GM18873 (cell line): ENCODE data around the gene CRMP1.

Experiments used
- ATAC-seq: cut with Tn5 transposase; IDR thresholded peaks from one replicate; pipeline ENCODE4 v1.9.1; 2021; ENCODE audit warnings: mild to moderate bottlenecking, moderate library complexity, moderate number of reproducible peaks; ENCODE audit not compliant: unreplicated experiment, low FRiP score

CRMP1 gene

DNA sequence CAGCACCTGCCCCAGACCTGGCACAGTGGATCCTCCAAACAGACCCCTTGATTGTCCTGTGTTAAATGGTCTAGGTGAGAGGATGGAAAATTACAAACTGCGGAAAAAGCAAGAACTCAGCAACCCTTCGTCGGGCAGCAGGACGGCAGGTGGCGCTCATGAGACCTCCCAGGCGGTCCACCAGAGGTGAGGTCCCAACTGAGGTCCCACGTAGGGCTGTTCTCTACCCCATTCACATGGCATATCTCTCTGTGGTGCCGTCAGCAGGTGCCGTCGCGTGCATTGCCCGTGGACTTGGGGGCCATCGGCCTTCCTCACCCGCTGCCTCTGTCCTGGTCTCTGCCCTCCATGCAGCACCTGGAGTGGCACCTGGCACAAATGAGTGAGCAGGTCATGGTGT, 88.2 kb downstream of the CRMP1 start:
- ATAC-seq: no peak

DNA sequence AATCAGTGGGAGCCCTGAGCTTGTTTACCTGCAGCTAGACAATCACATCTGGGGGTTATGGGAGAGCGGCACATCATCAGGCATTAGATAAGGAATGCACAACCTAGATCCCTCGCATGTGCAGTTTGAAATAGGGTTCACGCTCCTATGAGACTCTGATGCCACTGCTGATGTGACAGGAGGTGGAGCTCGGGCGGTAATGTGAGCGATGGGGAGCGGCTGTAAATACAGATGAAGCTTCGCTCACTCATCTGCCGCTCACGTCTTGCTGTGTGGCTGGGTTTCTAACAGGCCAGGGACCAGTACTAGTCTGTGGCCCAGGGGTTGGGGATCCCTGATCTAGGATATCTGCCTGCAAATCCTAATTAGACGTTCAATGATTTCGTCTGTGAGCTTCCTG, 90.3 kb downstream of the CRMP1 start:
- no peak for ATAC-seq

DNA sequence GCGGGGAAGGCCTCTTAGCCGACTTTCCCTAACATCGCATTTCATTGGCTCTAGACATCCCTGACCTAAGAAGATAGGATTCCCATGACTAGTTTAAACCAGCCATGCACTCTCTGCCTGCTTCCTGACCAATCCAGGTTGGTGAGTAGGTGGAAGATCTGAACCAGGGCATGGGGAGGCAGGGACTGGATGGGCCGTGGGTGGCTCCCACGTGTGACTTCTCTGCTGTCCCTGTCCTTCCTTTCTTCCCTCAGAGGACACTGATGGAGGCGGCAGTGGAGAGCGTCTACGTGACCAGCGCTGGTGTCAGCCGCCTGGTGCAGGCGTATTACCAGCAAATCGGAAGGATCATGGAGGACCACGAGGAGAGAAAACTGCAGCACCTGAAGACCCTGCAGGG, 91.2 kb downstream of the CRMP1 start:
- no peak for ATAC-seq

DNA sequence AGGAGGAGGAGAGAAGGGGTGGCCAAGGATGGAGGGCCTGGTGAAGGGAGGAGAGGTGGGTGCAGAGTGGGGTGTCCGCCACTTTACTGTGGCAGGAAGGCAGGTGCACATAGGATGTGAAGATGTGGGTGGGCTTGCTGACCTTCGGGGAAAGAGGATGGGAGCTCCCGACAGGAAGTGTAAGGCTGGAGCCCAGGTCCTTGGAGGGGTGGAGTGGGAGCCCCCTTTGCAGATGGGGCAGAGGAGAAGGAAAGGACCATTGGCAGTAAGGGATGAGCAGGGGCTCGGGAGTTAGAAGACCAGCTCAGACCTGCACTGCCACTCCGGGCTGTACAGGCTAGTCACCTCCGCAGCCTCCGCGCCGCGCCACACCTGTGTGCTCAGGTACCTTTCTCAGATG, 92.4 kb downstream of the CRMP1 start:
- ATAC-seq: no peak

DNA sequence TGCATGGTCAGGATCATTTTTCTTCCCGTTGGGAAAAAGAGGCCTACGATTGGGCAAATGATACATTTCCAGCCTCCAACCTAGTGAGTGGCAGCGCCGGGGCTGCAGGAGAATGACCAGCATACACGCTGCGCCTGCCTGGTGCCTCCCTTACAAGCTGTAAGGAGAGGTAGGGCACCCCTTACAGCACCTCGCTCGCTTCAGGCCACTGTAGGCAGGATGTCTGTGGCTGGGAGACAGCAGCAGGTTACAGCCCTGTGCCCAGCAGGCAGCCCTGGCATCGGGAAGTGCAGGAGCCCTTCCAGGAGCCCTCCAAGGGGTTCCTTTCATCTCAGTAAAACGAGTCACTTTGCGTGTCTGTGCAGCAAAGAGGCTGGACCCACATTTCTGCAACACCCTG, 93.5 kb downstream of the CRMP1 start:
- ATAC-seq: no peak

DNA sequence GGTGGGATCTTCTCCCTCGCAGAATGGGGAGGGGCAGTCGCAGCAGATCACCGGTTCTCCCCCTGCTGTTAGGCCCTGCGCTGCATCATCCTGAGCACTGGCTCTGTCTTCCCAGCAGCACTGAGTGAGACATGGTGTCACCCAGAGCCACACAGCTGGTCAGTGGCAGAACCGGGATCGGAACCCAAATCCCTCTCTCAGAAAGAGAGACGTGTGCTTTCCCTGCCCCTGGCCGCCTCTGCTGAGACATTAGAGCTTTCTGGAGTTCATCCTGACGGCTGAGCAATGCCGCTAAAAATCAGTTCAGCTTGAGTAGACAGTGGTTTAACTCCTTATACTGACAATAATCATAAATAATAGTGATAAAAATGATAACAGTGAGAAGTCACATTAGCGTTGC, 93.9 kb downstream of the CRMP1 start:
- no peak for ATAC-seq

DNA sequence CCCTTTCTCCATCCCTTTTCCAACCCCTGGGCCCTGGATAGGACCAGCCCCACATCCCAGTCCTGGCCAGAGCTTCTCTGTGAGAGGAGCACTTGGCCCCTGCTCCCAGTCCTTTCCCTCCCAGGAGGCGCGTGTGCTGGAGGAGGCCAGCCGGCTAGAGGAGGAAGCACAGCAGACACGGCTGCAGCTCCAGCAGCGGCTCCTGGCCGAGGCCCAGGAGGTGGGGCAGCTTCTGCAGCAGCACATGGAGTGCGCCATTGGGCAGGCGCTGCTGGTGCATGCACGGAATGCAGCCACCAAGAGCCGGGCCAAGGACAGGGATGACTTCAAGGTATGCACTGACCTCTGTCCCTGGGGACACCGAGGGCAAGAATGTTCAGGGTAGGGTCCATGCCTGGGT, 94.4 kb downstream of the CRMP1 start:
- no peak for ATAC-seq

DNA sequence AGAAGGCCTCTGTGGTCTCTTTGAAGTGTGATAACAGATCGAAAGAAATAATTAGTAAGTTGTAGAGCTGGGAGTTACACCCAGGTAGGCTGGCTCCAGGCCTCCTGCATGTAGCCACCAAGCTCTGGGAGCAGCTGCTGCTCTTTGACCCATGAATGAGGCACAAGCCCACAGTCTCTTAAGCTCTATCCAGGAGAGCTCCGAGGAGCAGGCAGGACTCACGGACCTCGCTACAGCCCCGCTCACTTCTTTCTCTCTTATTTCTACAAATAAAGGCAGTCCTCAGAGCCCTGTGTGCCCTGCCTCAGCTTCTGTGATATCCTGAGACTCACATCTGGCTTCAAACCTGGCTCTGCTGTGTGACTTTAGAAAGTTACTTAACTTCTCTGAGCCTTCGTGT, 95.0 kb downstream of the CRMP1 start:
- ATAC-seq: no peak

DNA sequence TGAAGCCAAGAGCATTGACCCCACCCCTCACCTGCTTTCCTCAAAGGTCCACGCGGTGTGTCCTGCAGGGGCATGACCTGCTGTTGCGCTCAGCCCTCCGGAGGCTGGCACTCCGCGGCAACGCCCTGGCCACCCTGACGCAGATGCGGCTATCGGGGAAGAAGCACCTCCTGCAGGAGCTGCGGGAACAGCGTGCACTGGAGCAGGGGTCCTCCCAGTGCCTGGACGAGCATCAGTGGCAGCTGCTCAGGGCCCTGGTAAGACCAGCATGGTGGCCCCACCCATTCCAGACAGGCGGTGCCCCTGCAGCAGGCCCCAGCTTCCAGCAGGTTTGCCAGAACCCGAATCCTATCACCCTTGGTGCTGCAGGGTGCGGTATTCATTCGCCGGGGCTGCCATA, 95.9 kb downstream of the CRMP1 start:
- no peak for ATAC-seq

DNA sequence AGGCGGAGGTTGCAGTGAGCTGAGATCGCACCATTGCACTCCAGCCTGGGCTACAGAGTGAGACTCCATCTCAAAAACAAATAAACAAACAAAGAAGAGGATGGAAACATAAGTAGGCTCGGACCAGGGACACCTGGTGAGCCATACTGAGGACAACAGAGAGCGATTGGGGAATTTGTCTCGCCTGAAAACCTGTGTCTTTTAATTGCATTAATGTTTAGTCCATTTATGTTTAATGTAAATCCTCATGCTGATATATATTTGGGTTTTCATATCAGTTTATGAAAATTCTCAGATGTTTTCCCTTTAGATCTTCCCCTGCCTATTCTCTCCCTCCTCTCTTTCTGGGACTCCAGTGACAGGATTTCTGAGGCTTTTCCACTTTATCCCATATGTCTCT, 97.3 kb downstream of the CRMP1 start:
- ATAC-seq: no peak

DNA sequence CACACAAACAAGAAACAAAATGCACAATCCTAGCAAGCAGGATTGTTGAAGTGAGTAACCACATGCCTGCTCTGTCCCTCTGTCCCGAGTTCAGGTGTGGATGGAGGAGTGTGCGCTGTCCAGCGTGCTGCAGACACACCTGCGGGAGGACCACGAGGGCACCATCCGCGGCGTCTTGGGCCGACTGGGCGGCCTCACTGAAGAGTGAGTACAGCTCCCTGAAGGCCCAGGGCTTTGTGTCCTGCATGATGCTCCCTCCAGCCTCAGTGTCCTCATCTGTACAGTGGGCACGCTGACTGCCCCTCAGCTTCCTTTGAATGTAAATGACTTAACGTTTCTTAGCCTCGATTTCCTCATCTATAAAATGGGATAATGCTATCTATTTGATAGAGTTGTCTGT, 99.4 kb downstream of the CRMP1 start:
- no peak for ATAC-seq

DNA sequence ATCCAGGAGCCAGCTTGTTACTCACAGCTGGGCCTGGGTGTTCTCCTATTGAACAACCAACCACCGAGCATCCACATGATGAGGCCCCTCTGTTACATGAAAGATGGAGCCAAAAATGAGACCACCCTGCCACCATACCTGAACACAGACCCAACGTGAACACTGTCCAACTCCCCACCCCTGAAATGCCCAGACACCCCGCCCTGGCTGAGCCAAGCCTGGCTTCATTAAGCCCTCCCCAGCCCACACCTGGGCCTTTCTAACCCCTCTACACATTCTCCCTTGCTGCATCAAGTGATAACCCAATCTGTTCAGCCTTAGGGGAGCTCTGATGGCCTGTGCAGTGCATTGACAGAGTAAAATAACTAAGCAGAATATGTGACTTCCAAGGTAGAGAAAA, 101.2 kb downstream of the CRMP1 start:
- ATAC-seq: no peak

DNA sequence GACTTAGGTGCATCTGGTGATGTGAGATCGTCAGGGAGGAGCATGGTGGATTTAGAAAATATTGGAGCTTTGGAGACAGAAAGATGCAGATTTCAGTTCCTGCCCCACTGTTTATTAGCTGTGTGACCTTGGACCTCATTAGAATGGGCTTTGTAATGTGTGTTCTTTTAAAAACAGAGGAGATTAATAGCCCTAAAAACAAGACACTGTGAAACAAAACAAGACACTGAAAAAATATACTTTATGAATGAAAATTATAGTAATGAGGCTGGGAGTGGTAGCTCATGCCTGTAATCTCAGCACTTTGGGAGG, 102.4 kb downstream of the CRMP1 start:
- ATAC-seq: no peak

DNA sequence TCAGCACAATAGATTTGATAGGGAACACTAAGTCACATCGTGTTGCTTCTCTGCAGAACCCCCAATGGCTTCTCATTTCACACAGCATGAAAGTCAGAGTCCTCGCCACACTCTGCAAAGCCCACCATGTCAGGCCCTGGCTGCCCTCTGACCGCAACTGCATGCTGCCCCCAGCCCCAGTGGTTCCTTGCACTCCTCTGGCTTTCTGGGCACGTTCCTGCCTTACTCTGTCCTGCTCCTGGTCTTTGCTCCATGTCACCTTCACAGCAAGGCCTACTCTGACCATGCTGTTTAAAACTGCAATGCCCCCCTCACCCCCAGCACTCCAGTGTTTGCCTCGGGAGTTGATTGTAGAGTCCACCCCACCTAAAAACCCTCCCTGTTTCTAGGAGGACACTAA, 103.7 kb downstream of the CRMP1 start:
- no peak for ATAC-seq

DNA sequence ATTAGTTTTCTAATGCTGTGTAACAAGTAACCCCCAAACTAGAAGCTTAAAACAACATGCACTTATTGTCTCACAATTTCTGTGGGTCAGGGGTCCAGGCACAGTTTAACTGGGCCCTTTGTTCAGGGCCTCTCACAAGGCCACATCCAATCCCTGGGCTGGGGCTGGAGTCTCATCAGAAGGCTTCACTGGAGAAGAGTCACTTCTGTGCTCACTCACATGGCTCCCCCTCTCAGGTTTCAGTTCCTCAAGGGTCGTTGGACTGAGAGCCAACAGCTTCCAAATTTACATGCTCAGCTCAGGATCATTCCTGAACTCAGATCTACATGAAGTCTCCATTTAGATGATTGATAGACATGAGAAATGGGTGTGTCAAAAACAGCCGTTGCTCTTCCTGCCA, 104.7 kb downstream of the CRMP1 start:
- ATAC-seq: no peak

DNA sequence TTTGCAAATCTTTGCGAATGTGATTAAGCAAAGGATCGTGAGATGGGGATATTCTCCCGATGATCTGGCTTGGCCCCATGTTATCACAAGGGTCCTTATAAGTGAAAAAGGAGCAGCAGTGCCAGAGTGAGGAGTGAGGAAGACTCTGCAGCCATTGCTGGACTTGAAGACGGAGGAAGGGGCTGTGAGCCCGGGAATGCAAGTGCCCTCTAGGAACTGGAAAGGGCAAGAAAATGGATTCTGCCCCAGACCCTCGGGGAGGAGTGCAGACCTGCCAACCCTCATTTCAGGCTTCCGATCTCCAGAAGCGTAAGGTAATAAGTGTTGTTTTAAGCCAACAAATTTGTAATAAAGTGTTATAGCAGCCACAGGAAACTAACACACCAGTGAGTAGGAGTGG, 105.6 kb downstream of the CRMP1 start:
- no peak for ATAC-seq

DNA sequence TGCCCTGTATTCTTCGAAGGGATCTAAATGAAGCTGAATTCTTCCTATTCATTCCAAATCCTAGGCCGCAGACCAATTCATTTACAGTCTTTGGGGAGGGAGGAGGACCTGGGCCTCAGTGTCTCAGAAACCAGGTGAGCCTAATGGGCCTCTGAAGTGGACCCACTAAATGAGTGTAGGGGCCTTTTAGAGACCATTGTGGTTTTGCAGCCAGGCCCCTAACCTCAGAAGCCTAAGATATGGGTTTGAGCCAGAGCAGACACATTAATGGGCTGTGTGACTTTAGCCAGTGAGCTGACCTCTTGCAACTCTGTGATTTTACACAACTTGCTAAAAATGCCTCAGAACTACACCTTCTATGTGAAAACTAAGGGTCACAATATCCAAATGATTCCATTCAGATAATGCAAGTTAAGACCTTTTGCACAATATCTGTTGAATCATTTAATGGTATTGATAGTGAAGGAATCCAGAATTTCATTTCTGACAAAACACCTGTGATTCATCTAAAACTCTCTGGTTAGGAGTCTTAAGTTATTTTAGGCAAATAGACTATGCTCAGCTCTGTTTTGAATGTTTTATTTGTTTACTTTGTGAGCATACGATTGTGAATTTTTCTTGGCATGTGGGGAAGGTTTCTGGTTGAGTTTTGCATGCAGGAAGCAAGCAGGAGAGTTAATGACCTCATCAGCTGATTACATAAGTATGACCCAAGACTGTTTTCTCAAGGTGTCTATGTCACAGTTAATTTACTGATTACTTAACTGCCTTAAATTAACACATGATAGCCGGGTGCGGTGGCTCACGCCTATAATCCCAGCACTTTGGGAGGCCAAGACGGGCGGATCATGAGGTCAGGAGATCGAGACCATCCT, 106.8 kb downstream of the CRMP1 start:
- ATAC-seq: no peak

DNA sequence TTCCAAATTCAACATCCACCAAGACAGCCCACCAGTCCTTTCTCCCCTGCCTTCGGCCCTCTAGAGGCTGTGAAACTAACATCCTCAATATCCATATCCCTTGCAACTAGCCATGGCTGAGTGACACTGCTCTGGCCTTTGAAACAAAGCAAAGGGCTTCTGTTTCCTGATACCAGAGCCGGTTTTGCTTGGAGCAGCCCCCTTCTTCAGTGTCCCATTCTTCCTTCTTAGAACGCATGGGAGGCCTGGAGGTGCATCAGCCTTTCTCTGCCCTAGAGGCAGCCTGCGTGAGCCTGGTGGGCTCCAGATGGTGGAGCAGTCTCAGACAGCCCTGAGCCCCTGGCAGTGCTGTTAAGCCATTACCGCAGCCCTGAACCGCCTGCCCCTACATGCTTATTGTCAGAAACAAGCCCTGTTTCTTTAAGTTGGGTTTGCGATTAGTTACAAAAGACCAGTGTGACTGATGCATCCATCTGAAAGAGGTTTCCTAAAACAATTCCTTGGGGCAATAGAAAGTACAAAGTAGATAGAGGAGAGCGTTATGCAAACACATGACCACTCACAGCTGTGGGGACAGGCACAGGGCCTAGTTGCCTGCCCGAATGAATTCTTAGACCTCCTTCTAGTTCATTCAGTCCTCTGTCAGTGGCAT, 107.8 kb downstream of the CRMP1 start:
- ATAC-seq: no peak

DNA sequence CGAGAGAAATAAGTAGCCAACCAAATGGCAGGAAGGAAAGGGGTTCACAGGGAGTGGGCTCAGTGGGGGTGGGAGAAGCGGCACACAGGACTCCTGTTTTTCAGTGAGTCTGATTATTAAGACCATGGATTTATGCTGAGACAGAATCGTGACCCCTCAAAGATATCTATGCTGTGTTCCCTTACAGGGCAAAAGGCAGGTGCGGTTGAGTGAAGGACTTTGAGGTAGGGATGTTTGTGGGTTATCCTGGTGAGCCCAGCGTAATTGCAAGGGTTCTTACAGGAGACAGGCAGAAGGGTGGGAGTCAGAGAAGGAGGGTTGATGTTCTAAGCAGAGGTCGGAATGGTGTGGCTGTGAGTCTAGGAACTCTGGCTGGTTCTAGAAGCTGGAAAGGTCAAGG, 108.9 kb downstream of the CRMP1 start:
- no peak for ATAC-seq

DNA sequence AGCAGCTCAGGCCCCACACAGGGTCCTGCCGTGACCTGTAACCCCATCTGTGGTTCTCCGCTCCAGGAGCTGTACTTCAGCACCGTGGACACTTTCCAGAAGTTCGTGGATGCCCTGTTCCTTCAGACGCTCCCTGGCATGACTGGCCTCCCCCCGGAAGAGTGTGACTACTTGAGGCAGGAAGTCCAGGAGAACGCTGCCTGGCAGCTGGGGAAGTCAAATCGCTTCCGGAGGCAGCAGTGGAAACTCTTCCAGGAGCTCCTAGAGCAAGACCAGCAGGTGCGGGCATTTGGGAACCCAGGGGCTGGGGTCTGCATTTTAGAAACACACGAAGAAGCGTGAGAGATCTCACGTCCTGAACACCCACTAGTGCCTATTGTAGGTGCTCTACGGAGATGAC, 109.4 kb downstream of the CRMP1 start:
- no peak for ATAC-seq

DNA sequence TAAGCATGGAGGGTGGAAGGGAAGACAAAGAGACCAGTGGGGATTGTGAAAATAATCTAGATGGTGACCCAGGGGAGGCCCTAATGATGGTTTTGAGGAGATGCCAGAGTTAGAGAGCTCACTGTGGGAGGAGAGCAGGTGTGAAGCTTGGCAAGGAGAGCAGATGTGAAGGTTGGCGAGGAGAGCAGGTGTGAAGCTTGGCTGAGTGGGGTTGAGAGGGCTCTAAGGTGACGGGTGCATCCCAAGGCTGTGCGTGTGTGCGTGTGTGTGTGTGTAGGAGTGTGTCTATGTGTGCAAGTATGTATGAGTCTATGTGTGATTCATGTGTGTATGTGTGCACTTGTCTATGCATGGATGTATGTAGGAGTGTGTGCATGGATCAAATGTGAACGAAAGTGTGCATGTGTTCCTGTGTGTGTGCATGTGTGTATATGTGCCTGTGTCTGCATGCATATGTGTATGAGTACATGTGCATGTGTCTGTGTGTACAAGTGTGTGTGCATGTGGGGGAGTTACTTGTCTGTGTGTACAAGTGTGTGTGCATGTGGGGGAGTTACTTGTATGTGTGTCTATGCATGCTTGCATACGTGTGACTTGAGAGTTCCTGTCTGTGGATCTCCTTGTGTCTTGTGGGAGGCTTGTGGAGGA, 109.9 kb downstream of the CRMP1 start:
- no peak for ATAC-seq

DNA sequence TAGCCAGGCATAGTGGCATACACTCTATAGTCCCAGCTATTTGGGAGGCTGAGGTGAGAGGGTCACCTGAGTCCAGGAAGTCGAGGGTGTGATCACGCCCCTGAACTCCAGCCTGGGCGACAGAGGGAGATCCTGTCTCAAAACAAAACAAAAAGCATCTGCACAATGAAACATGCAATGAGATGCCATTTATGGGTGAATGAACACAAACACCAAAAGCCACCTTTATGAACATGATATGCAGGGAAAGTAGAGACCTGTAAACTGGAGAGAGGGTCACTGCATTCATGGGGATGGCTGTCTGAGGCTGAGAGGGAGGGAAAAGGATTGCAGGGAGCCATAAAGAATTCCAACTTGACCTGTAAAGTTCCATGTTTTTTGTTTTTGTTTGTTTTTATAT, 111.2 kb downstream of the CRMP1 start:
- ATAC-seq: no peak
